ENCODE measurements around the gene PILRB. TPM values are rescaled to one million over a fixed set of nuclear protein-coding genes. Genes with fewer than 3 reads are reported as not detected.
"Not testable (repeated sequence)": the region's sequence is repeated elsewhere in the genome, so short reads cannot be mapped to it uniquely, and the experiment has no call there.

Gene PILRB
- total and polyA plus RNA-seq, 2 of the 13 experiments (the other 11 are each of a cell fraction or from before 2014, with no cell fraction given): 16.6 to 33.8 TPM

DNA sequence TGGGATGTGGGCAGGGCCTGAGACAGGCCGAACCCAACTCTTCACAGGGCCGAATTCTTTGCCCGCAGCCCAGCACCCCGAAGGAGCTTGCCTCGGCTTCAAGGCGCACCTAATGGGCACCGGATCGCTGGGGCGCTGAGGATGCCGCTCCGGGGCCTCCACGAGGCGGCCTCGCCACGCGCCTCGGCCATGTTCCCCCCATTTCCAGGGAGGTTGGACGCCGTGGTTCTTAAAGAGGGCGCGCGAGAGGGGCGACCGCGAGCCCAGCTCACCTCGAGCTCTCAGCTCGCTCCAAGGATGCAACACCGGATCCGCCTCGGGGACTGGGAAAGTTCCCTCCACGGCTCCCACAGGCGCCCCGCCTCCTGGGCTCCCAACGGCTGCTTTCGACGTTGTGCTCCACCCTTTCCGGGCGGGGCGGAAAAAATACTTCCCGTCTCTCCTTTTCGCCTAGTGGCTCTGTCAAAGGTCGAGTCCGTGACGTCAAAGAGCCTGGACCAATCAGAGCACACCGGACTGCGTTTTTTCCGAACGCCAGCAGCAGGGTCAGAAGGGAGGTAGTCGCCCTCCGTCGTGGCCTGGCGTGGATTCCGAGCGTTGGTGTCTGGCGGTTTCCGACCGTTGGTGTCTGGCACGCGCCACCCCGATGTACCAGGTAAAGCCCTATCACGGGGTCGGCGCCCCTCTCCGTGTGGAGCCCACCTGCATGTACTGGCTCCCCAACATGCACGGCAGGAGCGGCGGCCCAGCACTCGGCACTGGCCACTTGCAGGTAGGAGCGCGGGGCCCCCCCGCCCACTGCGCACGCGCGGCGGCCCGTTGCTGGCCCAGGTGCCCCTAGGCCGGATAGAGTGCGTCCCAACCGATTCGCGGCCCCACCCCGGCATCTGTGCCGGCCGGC is 22.1 kb upstream of the PILRB start (continued):
- TF ChIP-seq FOXJ3 (CRISPR knock-in tag; IDR thresholded peaks at IDR 0.05; ENCODE audit: borderline replicate concordance): peak; percentile 49; the same call in 1 of the 2 replicates
- not testable (repeated sequence) for TF ChIP-seq MAZ (IDR thresholded peaks at IDR 0.05; ENCODE audit: borderline replicate concordance, low read depth, low read length); CREM (CRISPR knock-in tag; IDR thresholded peaks at IDR 0.05)
- TF ChIP-seq MAZ (CRISPR knock-in tag; IDR thresholded peaks at IDR 0.05; ENCODE audit: low read depth): peak; percentile 90
- 0 out of 2 replicates have a peak, but pooled peaks have one; percentile 53 for TF ChIP-seq ZNF329 (CRISPR knock-in tag; IDR thresholded peaks at IDR 0.05; ENCODE audit: low read depth)
- 0 out of 2 replicates have a peak, but pooled peaks have one; percentile 21 for TF ChIP-seq JUN (CRISPR knock-in tag; IDR thresholded peaks at IDR 0.05)
- peak; percentile 53; the same call in 1 of the 2 replicates for TF ChIP-seq ZNF335 (CRISPR knock-in tag; IDR thresholded peaks at IDR 0.05)
- TF ChIP-seq, protein P1, sequence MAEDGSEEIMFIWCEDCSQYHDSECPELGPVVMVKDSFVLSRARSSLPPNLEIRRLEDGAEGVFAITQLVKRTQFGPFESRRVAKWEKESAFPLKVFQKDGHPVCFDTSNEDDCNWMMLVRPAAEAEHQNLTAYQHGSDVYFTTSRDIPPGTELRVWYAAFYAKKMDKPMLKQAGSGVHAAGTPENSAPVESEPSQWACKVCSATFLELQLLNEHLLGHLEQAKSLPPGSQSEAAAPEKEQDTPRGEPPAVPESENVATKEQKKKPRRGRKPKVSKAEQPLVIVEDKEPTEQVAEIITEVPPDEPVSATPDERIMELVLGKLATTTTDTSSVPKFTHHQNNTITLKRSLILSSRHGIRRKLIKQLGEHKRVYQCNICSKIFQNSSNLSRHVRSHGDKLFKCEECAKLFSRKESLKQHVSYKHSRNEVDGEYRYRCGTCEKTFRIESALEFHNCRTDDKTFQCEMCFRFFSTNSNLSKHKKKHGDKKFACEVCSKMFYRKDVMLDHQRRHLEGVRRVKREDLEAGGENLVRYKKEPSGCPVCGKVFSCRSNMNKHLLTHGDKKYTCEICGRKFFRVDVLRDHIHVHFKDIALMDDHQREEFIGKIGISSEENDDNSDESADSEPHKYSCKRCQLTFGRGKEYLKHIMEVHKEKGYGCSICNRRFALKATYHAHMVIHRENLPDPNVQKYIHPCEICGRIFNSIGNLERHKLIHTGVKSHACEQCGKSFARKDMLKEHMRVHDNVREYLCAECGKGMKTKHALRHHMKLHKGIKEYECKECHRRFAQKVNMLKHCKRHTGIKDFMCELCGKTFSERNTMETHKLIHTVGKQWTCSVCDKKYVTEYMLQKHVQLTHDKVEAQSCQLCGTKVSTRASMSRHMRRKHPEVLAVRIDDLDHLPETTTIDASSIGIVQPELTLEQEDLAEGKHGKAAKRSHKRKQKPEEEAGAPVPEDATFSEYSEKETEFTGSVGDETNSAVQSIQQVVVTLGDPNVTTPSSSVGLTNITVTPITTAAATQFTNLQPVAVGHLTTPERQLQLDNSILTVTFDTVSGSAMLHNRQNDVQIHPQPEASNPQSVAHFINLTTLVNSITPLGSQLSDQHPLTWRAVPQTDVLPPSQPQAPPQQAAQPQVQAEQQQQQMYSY (CRISPR knock-in tag; IDR thresholded peaks at IDR 0.05): 0 out of 2 replicates have a peak, but pooled peaks have one; percentile 27
- TF ChIP-seq, protein P2, sequence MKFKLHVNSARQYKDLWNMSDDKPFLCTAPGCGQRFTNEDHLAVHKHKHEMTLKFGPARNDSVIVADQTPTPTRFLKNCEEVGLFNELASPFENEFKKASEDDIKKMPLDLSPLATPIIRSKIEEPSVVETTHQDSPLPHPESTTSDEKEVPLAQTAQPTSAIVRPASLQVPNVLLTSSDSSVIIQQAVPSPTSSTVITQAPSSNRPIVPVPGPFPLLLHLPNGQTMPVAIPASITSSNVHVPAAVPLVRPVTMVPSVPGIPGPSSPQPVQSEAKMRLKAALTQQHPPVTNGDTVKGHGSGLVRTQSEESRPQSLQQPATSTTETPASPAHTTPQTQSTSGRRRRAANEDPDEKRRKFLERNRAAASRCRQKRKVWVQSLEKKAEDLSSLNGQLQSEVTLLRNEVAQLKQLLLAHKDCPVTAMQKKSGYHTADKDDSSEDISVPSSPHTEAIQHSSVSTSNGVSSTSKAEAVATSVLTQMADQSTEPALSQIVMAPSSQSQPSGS (CRISPR knock-in tag; IDR thresholded peaks at IDR 0.05): peak; percentile 49; the same call in 1 of the 2 replicates
- peak; percentile 56; the same call in 1 of the 2 replicates for TF ChIP-seq ARNT2 (CRISPR knock-in tag; IDR thresholded peaks at IDR 0.05; ENCODE audit: low read depth)
- peak; percentile 33 for TF ChIP-seq TAF15 (IDR thresholded peaks at IDR 0.05; ENCODE audit: low read depth, low read length, poor library complexity, severe bottlenecking)
- TF ChIP-seq ZNF160 (CRISPR knock-in tag; IDR thresholded peaks at IDR 0.05): 0 out of 2 replicates have a peak, but pooled peaks have one; percentile 71
- TF ChIP-seq CREM (IDR thresholded peaks at IDR 0.05): peak; percentile 86
- TF ChIP-seq, protein P3, sequence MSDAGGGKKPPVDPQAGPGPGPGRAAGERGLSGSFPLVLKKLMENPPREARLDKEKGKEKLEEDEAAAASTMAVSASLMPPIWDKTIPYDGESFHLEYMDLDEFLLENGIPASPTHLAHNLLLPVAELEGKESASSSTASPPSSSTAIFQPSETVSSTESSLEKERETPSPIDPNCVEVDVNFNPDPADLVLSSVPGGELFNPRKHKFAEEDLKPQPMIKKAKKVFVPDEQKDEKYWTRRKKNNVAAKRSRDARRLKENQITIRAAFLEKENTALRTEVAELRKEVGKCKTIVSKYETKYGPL (CRISPR knock-in tag; IDR thresholded peaks at IDR 0.05): 0 out of 2 replicates have a peak, but pooled peaks have one; percentile 49
- TF ChIP-seq ZNF629 (CRISPR knock-in tag; conservative IDR thresholded peaks at IDR 0.05): peak; percentile 38
- peak; percentile 42 for TF ChIP-seq ZNF543 (CRISPR knock-in tag; IDR thresholded peaks at IDR 0.05)
- TF ChIP-seq AKAP8 (CRISPR knock-in tag; IDR thresholded peaks at IDR 0.05): 0 out of 2 replicates have a peak, but pooled peaks have one; percentile 41
- peak; percentile 86 for TF ChIP-seq GABPB1 (CRISPR knock-in tag; IDR thresholded peaks at IDR 0.05)
- 0 out of 2 replicates have a peak, but pooled peaks have one; percentile 25 for TF ChIP-seq KDM4B (CRISPR knock-in tag; IDR thresholded peaks at IDR 0.05)
- TF ChIP-seq ELF4 (CRISPR knock-in tag; IDR thresholded peaks at IDR 0.05; ENCODE audit: borderline replicate concordance): peak; percentile 73; the same call in 1 of the 2 replicates
- TF ChIP-seq ZBTB42 (CRISPR knock-in tag; IDR thresholded peaks at IDR 0.05): 0 out of 2 replicates have a peak, but pooled peaks have one; percentile 71
